Left lobe of liver (tissue), 2 donors: Measurements from ENCODE around the gene LPCAT3. TPM values are rescaled to one million over a fixed set of nuclear protein-coding genes. Genes with fewer than 3 reads are reported as not detected.

Experiments used
- ATAC-seq: fragments of 200-7000 bp; cut with Tn5 transposase; one replicate; pipeline ENCODE4 v1.9.1; 2020; ENCODE audit warnings: mild to moderate bottlenecking, moderate library complexity
- DNase-seq: peaks from one replicate; pipeline ENCODE4 v3.0.0-alpha.2; 2020; ENCODE audit warnings: low spot score
- total RNA-seq: library from RNA; stranded (reverse); gene quantifications from one replicate; pipeline ENCODE4 v1.2.1, GENCODE V29; 2021
- donor health status: DM: no; HTN: no; CAD: no; lungs with moderate emphysema.
- donor health status: DM: no; HTN: yes; CAD: no.

Gene LPCAT3
- total RNA-seq, 1 donor from 2014 or later, result 54.3 TPM

DNA sequence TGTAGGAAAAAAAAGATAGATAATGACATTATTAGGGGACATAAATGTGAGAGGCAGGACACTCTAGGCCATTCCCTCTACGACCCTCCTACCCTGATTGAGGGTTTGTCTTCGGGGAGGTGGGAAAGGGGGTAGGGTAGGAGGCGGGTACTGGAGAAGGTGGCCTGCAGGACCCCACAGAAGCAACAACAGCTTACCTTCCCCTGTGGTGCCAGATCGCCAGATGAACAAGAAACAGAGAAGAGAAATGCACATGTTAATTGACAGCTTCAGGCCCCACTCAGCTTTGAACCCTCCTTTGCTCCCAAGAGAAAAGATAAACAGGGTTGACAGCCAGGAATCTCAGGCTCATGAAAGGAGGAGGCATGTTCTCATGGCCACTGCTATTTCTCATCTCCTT lies 52.6 kb downstream of the LPCAT3 start:
- DNase-seq, result no peak
- no peak for ATAC-seq

DNA sequence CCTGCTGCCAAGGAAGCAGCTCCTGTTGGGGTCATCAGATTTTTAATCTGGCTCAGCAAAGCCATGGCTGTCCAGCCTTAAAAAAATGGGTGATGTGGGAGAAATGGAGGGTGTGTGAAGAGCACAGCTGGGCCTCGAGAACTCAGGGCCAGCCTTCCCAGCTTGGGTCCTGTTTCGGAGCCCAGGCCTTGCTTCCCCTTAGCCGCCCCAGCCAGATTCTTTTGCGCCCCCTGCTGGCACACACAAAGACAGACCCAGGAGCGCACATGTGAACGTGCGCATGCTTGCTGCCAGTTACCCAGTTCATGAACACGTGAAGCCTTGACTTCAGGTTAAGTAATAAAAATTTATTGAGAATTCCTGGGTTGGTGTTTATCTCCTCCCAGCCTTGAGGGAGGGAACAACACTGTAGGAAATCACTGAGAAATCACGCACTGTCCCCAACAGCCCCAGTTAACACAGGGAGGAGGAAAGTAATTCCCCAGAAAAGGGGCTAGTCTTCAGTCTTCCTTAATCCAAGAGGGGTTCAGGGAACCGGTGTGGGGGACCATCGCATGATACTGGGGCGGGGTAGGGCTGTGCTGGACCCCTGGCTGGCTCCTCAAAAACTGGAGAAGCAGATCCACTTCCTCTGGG lies 53.1 kb downstream of the LPCAT3 start:
- DNase-seq, result peak; percentile 86
- peak; percentile 68 for ATAC-seq

- DNase-seq (peak; percentile 46), ATAC-seq (no peak)
These were observed 53.7 kb downstream of the LPCAT3 start for GRCh38 chr12:6964605-6965025.

- peak; percentile 49 for DNase-seq
These were observed 54.4 kb downstream of the LPCAT3 start for GRCh38 chr12:6963791-6964413.

GRCh38 chr12:6963016-6963731 lies 55.1 kb downstream of the LPCAT3 start:
- ATAC-seq, result no peak
- DNase-seq, result peak; percentile 50

More at GRCh38 chr12:6963791-6964413, 54.4 kb downstream of the LPCAT3 start:
- ATAC-seq, result no peak

DNA sequence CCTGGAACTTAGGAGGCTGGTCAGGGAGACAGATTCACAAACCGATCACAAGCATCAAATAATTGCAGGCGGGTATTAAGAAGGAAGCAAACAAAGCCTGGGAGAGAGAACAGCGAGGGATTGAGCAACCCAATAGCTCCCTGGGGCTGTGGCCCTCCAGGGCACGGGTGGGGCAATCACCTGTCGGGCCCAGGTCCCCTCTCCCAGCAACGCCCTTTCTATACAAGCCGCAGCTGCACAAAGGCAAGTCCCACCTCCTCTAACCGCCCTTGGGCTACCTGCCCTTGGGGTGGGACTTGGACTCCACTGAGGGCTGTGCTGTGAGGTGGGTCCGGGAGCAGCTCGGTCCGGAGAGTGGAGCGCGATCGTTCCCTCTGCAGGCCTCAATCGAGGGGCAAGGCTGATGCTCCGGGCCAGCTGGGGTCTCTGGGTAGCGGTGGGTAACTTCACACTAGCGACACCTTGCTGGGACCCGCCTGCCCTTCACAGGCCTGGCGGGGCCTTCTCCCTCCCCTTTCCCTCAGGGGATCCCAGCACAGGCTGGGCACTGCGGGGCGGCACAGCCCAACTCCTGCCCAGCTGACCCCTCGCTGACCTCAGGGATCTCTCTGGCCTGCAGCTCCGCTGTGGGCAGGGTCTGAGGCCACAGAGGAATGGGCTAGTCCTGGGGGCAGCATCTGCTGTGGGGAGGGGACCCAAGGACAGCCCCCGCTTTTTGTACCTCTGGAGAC lies 55.8 kb downstream of the LPCAT3 start:
- ATAC-seq (peak; percentile 8), DNase-seq (peak; percentile 48)

DNA sequence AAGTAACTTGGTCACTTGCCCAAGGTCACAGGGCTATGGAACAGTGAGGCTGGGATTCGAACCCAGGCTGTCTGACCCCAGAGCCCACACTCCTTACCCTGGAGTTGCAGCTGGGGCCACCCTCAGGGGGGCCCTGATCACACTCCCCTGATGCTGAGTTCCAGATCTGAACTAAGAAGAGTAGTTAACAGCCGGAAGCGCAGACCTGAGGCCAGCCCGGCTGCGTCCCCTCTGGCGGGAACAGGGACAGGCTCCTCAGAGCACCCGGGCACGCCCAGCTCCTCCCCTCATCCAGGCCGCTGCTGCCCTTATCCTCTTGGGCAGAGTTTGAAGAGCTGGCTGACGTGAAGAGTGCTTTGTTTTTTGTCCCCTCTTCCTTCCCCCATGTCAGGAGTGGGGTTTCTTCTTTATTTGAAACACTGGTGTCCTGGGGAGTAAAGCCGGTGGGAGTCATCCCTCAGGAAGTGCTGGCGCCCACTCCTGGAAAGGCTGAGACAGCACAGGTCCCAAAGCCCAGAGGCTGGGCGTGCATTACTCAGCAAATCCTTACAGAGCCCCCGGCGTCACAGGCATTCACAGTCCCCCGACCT lies 56.5 kb downstream of the LPCAT3 start:
- DNase-seq (peak; percentile 54), ATAC-seq (peak; percentile 39)

GRCh38 chr12:6961278-6961694 lies 57.0 kb downstream of the LPCAT3 start:
- ATAC-seq, result peak; percentile 76
- peak; percentile 83 for DNase-seq

DNA sequence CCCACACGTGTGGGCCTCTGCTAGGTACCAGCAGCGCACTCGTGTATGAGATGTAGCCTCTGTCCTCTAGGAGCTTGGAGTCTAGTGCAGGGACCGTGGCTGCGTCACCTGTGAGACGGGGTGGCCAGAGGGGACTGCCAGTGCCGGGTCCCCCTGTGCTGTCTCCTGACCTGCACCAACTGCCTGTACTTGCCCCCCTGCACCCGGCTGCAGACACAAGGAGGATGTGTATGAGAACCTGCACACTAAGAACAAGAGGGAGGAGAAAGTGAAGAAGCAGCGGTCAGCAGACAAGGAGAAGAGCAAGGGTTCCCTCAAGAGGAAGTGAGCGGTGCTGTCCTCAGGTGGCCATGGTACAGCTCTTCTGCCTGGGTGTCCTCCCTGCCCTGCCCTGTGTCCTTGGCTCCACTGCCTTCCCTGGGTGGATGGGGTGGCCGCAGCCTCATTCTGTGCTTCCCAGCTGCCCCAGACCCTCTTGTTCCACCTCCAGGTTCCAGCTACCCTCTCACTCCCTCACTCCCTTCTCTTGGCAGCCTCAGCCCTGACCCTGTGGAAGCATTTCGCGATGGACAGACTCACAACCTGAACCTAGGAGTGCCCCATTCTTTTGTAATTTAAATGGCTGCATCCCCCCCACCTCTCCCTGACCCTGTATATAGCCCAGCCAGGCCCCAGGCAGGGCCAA lies 57.5 kb downstream of the LPCAT3 start:
- peak; percentile 46 for ATAC-seq
- peak; percentile 53 for DNase-seq

DNA sequence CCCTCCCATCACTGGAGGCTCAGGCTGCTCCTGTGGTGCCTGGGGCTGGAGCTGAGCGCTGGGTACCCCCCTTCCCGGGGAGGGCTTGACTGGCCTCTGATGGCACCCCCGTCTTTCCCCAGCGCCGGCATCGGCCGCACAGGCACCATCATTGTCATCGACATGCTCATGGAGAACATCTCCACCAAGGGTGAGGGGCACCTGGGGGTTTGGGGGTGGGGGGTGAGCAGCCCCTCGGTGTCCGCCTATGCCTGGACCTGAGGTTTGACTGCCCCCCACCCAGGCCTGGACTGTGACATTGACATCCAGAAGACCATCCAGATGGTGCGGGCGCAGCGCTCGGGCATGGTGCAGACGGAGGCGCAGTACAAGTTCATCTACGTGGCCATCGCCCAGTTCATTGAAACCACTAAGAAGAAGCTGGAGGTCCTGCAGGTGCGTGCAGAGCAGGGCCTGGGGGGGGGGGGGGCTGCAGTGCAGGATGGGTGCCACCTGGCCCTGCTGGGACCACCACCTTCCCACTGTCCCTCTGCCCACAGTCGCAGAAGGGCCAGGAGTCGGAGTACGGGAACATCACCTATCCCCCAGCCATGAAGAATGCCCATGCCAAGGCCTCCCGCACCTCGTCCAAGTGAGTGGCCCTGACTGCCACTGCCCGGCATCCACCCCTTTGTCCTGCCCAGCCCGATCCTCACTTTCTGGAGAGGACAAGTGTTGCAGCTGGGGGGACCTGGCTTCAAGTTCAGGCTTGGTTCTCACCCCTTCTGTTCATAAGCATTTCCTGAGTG lies 58.3 kb downstream of the LPCAT3 start:
- ATAC-seq (no peak), DNase-seq (no peak)

GRCh38 chr12:6959058-6959804 lies 59.0 kb downstream of the LPCAT3 start:
- ATAC-seq (no peak), DNase-seq (peak; percentile 48)

GRCh38 chr12:6958609-6959057 lies 59.6 kb downstream of the LPCAT3 start:
- ATAC-seq (no peak), DNase-seq (no peak)

DNA sequence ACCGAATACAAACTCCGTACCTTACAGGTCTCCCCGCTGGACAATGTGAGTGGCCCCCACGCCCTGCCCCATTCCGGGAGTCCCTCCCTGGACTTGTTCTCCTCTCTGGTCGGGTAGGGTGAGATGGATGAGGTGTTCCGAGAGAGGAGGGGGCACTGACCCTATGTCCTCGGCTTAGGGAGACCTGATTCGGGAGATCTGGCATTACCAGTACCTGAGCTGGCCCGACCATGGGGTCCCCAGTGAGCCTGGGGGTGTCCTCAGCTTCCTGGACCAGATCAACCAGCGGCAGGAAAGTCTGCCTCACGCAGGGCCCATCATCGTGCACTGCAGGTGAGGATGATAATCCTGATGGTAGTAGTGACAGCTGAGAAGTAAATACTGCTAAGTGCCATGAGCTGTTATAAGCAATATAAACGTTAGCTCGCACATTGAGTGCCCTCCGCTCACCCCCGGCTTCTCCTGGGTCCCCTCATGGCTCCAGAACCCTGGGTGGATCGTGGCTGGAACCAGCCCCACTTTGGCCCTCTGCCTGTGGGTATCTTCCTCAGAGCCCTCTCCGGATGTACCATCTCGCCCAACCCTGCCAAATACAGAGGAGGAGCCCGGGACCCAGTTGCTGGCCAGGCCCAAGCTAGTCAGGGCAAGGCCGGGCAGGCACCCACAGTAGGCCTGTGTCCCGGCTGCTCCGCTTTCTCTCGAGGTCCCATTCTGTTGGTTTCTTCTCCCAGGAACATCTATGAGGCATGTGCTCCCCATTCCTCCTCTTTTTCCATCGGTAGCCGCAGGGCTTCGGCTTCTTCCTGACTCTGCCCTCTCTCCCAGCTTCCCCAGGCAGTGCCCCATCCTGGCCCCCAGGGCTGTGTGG lies 60.3 kb downstream of the LPCAT3 start:
- DNase-seq (peak; percentile 46), ATAC-seq (no peak)

- ATAC-seq (no peak), DNase-seq (no peak)
These were observed 61.0 kb downstream of the LPCAT3 start for GRCh38 chr12:6957151-6957701.

- DNase-seq (no peak), ATAC-seq (no peak)
These were observed 62.1 kb downstream of the LPCAT3 start for GRCh38 chr12:6956021-6956727.

DNA sequence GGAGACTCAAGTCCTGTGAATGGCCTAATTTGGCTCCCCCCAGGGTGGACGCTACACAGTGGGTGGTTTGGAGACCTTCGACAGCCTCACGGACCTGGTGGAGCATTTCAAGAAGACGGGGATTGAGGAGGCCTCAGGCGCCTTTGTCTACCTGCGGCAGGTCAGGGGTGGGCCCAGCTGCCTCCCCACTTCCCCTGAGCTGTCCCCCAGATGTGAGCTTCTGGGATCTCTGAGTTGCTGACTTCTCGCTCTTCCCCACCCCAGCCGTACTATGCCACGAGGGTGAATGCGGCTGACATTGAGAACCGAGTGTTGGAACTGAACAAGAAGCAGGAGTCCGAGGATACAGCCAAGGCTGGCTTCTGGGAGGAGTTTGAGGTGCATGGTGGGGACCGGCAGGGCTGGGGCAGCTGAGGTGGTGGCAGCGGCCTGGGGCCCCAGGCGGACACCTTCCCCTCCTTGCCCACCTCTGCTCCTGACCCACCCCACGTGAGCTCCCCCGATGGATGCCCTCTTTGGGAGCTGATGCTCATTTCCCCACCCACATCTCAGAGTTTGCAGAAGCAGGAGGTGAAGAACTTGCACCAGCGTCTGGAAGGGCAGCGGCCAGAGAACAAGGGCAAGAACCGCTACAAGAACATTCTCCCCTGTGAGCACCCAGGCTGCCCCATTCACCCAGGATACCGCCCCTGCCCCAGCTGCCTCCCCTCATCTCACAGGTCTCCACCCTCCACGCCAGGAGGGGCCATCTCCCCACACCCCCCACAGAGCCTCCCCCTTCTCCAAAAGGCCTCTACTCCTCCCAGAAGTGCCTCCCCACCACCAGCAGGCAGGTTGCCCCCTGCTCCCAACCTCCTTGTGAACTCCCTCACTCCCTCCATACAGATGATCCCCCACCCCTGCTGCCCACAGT lies 62.9 kb downstream of the LPCAT3 start:
- no peak for DNase-seq
- ATAC-seq, result no peak
